Amygdala (tissue), 56 donors: Measurements from ENCODE around the gene DIP2B.
"Not testable (repeated sequence)": the region's sequence is repeated elsewhere in the genome, so short reads cannot be mapped to it uniquely, and the experiment has no call there.

Experiments used
- DNase-seq, 56 donors: peaks; one replicate each; lab custom pipeline; 2025; lab: John Stamatoyannopoulos, UW

DIP2B gene

GRCh38 chr12:50549885-50550284 lies 45.1 kb downstream of the DIP2B start:
- no peak for DNase-seq

GRCh38 chr12:50550530-50551223 lies 45.9 kb downstream of the DIP2B start:
- no peak for DNase-seq

GRCh38 chr12:50551866-50552265 lies 47.1 kb downstream of the DIP2B start:
- DNase-seq = no peak

- DNase-seq = no peak
Observed at GRCh38 chr12:50554651-50555050, 49.9 kb downstream of the DIP2B start.

GRCh38 chr12:50555471-50555885 lies 50.7 kb downstream of the DIP2B start:
- no peak for DNase-seq

GRCh38 chr12:50556273-50556672 lies 51.5 kb downstream of the DIP2B start:
- DNase-seq = no peak

- not testable (repeated sequence) for DNase-seq
Observed at GRCh38 chr12:50556796-50557195, 52.0 kb downstream of the DIP2B start.

GRCh38 chr12:50557421-50557820 lies 52.6 kb downstream of the DIP2B start:
- no peak for DNase-seq

- no peak for DNase-seq
Observed at GRCh38 chr12:50558970-50559369, 54.2 kb downstream of the DIP2B start.

- DNase-seq = no peak
Observed at GRCh38 chr12:50562520-50563433, 58.0 kb downstream of the DIP2B start.

GRCh38 chr12:50563434-50563787 lies 58.6 kb downstream of the DIP2B start:
- no peak for DNase-seq

GRCh38 chr12:50564237-50564947 lies 59.6 kb downstream of the DIP2B start:
- DNase-seq = no peak

GRCh38 chr12:50564948-50565297 lies 60.1 kb downstream of the DIP2B start:
- DNase-seq = no peak

GRCh38 chr12:50566066-50566465 lies 61.3 kb downstream of the DIP2B start:
- DNase-seq = no peak

- no peak for DNase-seq
Observed at GRCh38 chr12:50567926-50568325, 63.1 kb downstream of the DIP2B start.

- no peak for DNase-seq
Observed at GRCh38 chr12:50568338-50569091, 63.7 kb downstream of the DIP2B start.

GRCh38 chr12:50569321-50569720 lies 64.5 kb downstream of the DIP2B start:
- peak in 6 of 56 donors; percentile 3 to 25 (median 12) for DNase-seq

- no peak for DNase-seq
Observed at GRCh38 chr12:50569876-50570275, 65.1 kb downstream of the DIP2B start.

- no peak for DNase-seq
Observed at GRCh38 chr12:50571786-50572185, 67.0 kb downstream of the DIP2B start.

GRCh38 chr12:50572287-50572686 lies 67.5 kb downstream of the DIP2B start:
- DNase-seq = peak in 1 of 56 donors; percentile 22

- no peak for DNase-seq
Observed at GRCh38 chr12:50572760-50573159, 68.0 kb downstream of the DIP2B start.
